GM19099 (cell line): ENCODE data around the gene GIMAP5.

Experiments used
- POLR2A ChIP-seq: IDR thresholded peaks from 3 replicates; pipeline ENCODE4 v1.6.1; 2011; ENCODE audit warnings: low read depth; ENCODE audit not compliant: insufficient read length; ENCODE audit errors: extremely low read depth

Gene GIMAP5

DNA sequence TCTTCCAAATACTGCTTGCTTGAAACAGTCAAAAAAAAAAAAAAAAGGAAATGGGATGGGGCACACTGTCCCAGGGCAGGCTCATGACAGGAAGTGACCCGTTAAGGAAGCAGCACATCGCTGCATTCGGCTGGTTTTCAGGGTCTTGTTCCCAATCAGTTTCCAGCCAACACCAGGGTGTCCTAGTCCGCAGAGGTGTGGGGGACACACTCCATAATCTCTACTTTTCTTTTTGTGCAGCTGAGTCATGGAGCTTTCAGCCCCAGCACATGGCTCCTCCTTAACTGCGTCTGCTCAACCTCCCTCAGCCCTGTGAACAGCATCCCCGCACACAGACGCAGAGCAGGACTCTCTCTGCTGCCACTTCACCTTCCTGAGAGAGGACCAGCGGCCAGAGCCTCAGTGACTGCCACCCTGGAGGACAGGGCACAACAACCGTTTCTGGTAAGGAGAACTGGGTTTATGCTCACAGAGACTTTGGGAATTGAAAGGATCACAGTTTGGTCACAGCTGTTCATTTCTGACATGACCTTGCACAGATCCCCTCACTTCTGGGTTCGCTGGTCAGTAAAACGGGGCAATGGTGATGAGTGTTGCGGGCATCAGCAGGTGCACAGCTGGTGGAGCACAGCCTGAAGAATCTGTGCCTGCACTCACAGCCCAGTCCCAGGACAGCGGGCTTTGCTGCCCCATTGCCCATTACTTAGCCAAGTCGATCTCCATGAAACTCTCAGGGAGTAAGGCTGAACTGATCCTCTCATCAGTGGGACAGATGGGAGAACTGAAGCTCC is at the start of gene GIMAP5:
Gene GIMAP5 (plus strand): TSS at position 154 of the 791 bp plus-strand sequence. CDS start 3,467 bp downstream, outside the sequence.
- TF ChIP-seq POLR2A = no peak

DNA sequence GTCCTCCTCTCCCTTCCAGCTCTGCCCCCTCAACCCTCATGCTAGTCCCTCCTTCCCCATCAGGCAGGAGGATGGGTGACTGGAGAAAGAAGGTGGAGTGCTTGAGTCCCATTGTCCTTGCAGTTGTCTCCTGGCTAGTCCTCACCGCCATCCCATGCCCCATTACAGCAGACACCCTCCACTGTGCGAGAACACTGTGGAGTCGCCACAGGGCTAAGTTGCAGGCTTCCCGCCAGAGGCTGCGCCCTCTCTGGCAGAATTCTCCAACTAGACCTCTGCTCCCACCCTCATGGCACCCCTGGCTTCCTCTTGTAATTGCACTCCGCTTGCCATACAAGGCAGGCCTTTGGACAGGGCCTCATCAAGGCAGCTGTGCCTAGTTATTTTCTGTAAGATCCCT is 48.6 kb upstream of the GIMAP5 start:
- TF ChIP-seq POLR2A = no peak

DNA sequence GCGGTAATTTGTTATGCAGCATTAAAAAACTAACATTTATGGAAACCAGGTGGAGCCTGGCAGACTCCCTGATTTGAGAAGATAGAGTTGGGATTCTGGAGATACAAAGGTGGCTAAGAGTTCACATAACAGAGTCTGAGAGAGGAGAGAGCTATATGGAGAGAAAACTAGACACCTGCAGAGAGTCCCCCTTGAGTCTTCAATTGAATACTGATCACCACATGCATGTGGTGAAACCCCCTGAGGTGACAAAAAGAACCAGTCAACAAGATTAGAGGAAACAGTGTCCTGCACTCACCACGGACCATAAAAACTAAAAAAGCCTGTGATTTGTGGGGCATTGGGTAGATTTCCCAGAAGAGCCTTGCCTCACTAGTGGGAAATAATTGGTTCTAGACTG is 41.6 kb upstream of the GIMAP5 start:
- no peak for TF ChIP-seq POLR2A

DNA sequence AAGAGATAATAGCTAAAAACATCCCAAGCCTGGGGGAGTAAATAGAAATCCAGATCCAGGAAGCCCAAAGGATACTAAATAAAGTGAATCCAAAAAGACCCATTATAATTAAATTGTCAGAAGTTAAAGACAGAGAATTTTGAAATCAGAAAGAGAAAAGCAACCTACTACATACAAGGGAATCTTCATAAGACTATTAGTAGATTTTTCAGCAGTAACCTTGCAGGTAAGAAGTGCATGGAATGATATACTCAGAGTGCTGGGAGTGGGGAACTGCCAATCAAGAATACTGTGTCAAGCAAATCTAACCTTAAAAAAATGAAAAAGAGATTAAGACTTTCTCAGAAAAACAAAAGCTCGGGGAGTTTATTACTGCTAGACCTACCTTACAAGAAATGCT is 34.0 kb upstream of the GIMAP5 start:
- TF ChIP-seq POLR2A = no peak

DNA sequence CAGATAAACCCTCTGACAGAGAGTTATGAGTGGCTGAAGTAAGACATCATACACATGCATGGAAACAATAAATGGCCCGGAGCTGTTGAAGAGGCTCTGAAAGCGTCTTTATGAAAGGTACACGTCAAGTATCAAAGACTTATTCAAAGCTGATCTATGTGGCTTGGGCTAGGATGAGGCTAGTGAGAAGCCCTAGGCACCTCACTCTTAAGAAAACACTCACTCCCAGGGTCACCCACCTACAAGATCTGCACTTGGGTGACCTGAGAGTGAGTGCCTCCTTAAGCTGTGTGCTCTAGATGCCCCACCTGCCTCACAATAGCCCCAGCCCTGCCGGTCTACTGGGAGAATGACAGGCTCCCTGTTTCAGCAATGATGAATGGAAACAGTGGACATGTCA is 21.9 kb upstream of the GIMAP5 start:
- TF ChIP-seq POLR2A = no peak

DNA sequence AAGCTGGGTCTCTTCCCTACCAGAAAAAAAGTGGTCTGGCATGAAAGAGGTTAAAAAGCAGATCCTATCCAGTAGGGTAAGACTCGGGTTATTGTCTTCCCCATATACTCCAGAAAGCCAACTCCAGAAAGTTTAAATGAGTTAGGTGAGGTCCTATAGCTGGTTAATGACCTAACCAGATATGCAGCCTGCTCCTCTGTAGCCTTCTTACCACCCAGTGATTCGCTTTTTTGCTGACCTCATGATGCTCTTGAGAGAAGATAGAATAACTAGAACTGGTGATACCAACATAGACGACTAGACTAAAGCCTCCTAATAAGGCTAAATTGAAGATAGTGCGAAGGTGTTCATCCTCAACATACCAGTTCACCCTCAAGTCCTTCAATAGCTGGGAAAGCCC is 21.5 kb upstream of the GIMAP5 start:
- TF ChIP-seq POLR2A = no peak

DNA sequence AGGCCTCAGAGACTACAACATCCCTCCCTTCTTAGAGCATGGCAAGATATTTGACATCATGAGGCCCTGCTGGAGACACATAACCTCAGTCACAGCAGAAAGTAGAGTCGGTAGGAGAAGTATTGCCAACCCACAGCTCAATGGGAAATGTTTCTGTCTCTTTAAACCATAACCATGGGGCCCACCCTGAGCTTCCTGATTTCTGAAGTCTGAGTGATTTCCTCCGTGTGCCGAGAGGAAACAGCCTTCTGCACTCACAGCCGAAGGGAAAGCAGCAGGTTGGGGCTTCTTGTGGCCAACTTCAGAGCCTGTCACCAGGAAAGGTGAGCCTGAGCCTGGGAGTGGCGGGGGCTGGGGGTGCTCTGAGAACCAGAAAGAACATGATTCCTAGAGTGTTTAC is 20.9 kb upstream of the GIMAP5 start, which contains the start of gene GIMAP1:
Gene GIMAP1 (plus strand): TSS at position 246 of the 400 bp plus-strand sequence. CDS start 2,435 bp downstream, outside the sequence.
- TF ChIP-seq POLR2A = no peak

DNA sequence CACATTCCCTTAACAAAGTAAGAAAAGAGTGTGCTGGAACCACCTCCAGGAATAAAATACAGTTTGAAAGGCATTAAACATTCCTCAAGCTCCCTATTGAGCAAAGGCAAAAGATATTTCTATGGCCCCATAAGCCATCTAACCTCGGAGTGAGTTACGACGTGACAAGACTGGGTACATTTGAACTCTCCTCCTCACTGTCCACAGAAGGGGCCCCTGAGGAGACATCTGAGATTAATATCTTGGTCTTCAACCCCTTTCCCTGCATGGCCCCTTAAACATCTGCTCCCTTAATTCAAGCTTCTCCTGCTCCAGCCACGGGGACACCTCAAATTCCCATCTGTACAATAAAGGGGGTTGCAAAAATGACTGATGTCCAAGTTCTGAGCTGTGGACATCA is 20.3 kb upstream of the GIMAP5 start:
- no peak for TF ChIP-seq POLR2A

DNA sequence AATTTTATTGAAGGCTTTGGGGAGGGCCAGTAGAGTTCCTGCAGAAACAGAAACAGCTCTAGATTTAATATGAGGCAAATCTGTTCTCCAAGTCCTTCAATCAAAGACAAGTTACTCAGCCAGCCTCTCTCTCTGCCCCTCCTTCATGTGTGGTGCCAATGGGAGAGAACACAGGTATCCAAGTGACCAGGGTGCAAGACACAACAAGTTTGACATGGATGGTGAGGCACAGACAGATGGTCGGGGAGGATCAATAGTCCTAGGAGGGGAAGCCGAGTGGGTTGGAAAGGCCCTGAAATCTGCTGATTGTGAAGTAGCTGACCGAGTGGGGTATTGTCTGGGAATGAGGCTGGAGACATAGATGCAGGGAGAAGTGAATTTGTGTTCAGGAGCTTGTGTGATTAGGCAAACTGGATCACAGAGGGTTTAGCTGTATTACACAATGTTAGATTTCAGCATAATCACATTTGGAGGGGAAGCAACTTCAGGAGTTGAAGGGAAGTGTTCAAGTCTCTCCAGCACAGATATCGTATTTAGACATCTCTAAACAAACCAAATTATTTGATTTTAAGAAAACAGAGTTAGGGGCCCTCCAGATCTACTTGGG is 19.3 kb upstream of the GIMAP5 start:
- TF ChIP-seq POLR2A = no peak

DNA sequence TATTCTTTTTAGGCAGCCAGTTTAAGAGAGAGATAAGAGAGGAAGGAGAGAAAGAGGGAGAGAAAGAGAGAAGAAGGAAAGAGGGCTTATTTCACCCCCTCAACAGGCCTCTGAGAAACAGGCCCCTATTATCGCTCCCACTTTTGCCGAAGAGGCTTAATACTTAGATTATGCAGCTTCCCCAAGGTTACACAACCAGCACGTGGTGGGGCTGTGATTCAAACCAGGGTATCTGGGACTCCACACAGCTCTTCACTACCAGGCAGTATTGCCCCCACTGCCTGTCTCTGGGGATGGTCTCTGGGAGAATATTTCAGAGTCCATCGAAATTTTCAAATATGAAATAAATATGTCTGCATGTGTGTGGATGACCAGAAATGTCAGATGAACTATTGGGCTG is 17.8 kb upstream of the GIMAP5 start:
- no peak for TF ChIP-seq POLR2A

DNA sequence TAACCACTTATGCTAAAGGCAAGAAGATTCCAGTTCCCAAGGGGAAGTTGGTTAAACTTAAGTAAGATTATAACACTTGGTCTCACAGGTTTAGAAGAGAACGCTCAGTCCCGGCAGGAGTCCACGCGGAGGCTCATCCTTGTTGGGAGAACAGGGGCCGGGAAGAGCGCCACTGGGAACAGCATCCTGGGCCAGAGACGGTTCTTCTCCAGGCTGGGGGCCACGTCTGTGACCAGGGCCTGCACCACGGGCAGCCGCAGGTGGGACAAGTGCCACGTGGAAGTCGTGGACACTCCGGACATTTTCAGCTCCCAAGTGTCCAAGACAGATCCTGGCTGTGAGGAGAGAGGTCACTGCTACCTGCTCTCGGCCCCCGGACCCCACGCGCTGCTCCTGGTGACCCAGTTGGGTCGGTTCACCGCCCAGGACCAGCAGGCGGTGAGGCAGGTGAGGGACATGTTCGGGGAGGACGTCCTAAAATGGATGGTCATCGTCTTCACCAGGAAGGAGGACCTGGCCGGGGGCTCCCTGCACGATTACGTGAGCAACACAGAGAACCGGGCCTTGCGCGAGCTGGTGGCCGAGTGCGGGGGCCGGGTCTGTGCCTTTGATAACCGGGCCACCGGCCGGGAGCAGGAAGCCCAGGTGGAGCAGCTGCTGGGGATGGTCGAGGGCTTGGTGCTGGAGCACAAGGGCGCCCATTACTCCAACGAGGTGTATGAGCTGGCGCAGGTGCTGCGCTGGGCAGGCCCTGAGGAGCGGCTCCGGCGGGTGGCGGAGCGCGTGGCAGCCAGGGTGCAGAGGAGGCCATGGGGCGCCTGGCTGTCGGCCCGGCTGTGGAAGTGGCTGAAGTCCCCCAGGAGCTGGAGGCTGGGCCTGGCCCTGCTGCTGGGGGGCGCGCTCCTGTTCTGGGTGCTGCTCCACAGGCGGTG is 17.0 kb upstream of the GIMAP5 start:
- TF ChIP-seq POLR2A = no peak

DNA sequence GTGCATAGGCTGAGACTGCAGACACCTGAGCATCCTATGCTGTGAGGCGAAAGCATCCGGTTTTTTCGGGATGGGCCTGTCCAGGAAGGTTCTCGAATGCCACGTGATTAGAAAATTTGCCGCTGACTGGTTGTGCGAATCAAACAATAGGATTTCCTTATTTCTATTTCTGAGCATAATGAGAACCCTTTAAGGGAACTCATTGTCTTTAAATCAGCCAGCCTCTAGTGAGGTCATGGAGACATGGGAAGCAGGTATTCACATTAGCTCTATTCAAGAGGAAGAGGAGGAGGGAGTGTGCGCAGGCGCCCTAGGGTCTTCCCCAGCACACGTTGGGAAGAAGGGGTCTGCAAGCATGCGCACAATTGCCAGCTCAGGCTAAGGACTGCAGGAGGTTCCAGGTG is 15.2 kb upstream of the GIMAP5 start:
- TF ChIP-seq POLR2A = no peak

DNA sequence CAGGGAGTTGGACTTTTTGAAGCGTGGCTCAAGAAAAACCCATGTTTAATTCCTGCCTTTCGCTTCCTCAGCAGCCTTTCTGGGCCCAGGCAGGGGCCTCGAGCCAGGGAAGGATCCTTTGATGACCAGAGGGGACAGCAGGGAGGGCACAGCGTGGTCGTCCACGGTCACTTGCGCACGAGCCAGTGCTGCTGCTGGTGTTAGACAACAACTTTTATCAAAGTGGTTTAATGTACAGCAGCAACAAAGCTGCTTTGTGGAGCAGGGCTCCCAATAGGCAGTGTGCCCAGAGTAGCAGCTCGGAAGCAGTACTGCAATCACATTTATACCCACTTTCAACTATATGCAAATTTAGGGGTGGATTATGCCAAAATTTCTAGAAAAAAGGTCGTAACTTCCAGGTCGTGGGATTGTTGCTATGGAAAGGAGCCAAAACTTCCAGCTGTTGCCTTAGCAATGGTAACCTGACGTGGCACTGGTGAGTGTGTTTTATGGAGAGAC is 14.7 kb upstream of the GIMAP5 start:
- TF ChIP-seq POLR2A = no peak

DNA sequence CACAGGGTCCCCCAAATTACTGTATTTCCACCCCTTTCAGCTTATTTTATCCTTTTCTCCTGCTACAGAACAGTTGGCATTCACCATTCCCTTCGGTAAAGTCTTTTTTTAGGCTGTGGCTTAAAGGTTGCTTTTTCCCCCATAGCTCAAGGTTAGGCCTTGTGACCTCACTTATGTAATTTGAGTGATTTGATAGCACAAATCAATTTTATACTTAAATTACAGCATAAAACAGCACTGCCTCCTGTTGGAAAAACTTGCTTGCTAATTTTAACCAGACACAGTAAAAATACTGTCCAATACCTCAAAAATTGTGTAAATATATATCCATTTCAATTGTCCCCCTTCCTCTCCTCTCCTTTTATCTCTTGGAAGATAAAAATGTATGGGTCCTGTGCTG is 13.8 kb upstream of the GIMAP5 start:
- no peak for TF ChIP-seq POLR2A

DNA sequence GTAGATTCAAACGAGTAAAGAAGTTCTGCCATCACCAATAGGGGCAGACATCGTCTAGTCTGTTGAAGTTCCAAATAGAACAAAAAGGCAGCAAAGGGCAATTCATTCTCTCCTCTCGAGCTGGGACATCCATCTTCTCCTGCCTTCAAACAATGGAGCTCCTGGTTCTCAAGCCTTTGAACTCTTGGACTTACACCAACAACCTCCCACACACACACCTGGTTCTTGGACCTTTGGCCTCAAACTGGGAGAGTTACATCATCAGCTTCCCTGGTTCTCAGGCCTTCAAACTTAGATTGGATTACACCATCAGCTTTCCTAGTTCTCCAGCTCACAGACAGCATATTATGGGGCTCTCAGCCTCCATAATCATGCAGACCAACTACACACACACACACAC is 9.8 kb upstream of the GIMAP5 start:
- TF ChIP-seq POLR2A = no peak
